ENCODE results near the gene OTC. TPM values are rescaled to one million over a fixed set of nuclear protein-coding genes. Genes with fewer than 3 reads are reported as not detected.

OTC gene
- total RNA-seq, 1 donor from 2014 or later, result 0.58 TPM

GRCh38 chrX:38400389-38400910, 48.0 kb downstream of the OTC start:
- TF ChIP-seq CTCF (IDR thresholded peaks at IDR 0.05; ENCODE audit: borderline replicate concordance), result no peak
- intact Hi-C loops (cut with micrococcal nuclease), result no loop called here
- no peak overlapping the region for H3K27ac ChIP-seq (replicated peaks)
- DNase-seq, result no peak
- no peaks in the 10 kb centered on the region for H3K4me1 ChIP-seq
- H3K9me3 ChIP-seq (replicated peaks), result no peaks in the 10 kb centered on the region
- no peak overlapping the region for H3K4me3 ChIP-seq
- no peaks in the 10 kb centered on the region for H3K36me3 ChIP-seq
- no peaks in the 10 kb centered on the region for H3K27me3 ChIP-seq (ENCODE audit: low read depth)

DNA sequence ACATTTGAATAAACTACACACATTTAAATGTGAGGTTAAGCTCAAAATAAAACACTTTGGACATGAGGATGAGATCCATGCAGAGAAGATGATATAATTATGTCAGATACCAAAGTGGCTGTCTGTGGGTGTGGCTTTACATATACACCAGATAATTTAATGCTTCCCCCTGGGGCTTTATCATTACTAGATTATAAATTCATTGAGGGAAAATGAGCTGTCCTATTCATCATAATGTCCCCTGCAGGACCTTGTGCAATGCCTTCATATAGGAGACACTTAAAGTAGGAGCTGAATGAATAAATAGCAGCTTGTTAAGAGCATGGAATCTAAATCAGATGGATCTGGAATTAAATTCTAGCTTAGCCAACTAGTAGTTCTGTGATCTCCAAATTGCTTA, 49.7 kb downstream of the OTC start:
- no peak for TF ChIP-seq CTCF (IDR thresholded peaks at IDR 0.05; ENCODE audit: borderline replicate concordance)
- Histone ChIP-seq H3K27me3 (ENCODE audit: low read depth) (no peaks in the 10 kb centered on the region), H3K4me1 (no peaks in the 10 kb centered on the region), H3K4me3 (no peak overlapping the region), H3K36me3 (no peaks in the 10 kb centered on the region), H3K27ac (replicated peaks) (no peak overlapping the region), H3K9me3 (replicated peaks) (no peaks in the 10 kb centered on the region)
- intact Hi-C loops (cut with micrococcal nuclease), result no loop called here
- no peak for DNase-seq

GRCh38 chrX:38403834-38404233, 51.4 kb downstream of the OTC start:
- H3K9me3 ChIP-seq (replicated peaks), result no peaks in the 10 kb centered on the region
- no peaks in the 10 kb centered on the region for H3K27me3 ChIP-seq (ENCODE audit: low read depth)
- intact Hi-C loops (cut with micrococcal nuclease), result no loop called here
- no peak for TF ChIP-seq CTCF (IDR thresholded peaks at IDR 0.05; ENCODE audit: borderline replicate concordance)
- no peaks in the 10 kb centered on the region for H3K4me1 ChIP-seq
- H3K4me3 ChIP-seq, result no peak overlapping the region
- DNase-seq, result no peak
- no peak overlapping the region for H3K27ac ChIP-seq (replicated peaks)
- no peaks in the 10 kb centered on the region for H3K36me3 ChIP-seq

- Histone ChIP-seq H3K27ac (replicated peaks) (no peak overlapping the region), H3K4me1 (no peaks in the 10 kb centered on the region), H3K36me3 (no peaks in the 10 kb centered on the region), H3K27me3 (ENCODE audit: low read depth) (no peaks in the 10 kb centered on the region), H3K9me3 (replicated peaks) (no peaks in the 10 kb centered on the region), H3K4me3 (no peak overlapping the region)
- TF ChIP-seq CTCF (IDR thresholded peaks at IDR 0.05; ENCODE audit: borderline replicate concordance), result no peak
- intact Hi-C loops (cut with micrococcal nuclease), result no loop called here
- DNase-seq, result no peak
These were observed 54.7 kb downstream of the OTC start for GRCh38 chrX:38407126-38407525.

- TF ChIP-seq CTCF (IDR thresholded peaks at IDR 0.05; ENCODE audit: borderline replicate concordance), result no peak
- intact Hi-C loops (cut with micrococcal nuclease), result no loop called here
- no peak for DNase-seq
- H3K9me3 ChIP-seq (replicated peaks), result no peaks in the 10 kb centered on the region
- no peak overlapping the region for H3K27ac ChIP-seq (replicated peaks)
- no peaks in the 10 kb centered on the region for H3K27me3 ChIP-seq (ENCODE audit: low read depth)
- no peaks in the 10 kb centered on the region for H3K36me3 ChIP-seq
- no peaks in the 10 kb centered on the region for H3K4me1 ChIP-seq
- H3K4me3 ChIP-seq, result no peak overlapping the region
These were observed 56.9 kb downstream of the OTC start for GRCh38 chrX:38409289-38409688.

GRCh38 chrX:38426785-38427184, 74.4 kb downstream of the OTC start:
- Histone ChIP-seq H3K27me3 (ENCODE audit: low read depth) (no peaks in the 10 kb centered on the region), H3K36me3 (no peaks in the 10 kb centered on the region), H3K4me1 (no peaks in the 10 kb centered on the region), H3K4me3 (no peak overlapping the region), H3K27ac (replicated peaks) (no peak overlapping the region), H3K9me3 (replicated peaks) (no peaks in the 10 kb centered on the region)
- no peak for TF ChIP-seq CTCF (IDR thresholded peaks at IDR 0.05; ENCODE audit: borderline replicate concordance)
- intact Hi-C loops (cut with micrococcal nuclease), result no loop called here
- DNase-seq, result no peak
